T-cell (primary cell): ENCODE measurements around the gene CDC16. TPM values are rescaled to one million over a fixed set of nuclear protein-coding genes. Genes with fewer than 3 reads are reported as not detected.
A peak's percentile ranks its signal among the peaks of the same experiment; 100 is the strongest.

Experiments used
- ATAC-seq, 4 experiments: fragments of 200-7000 bp in 3 of 4; fragments of 150-1000 bp in 1 of 4; cut with Tn5 transposase; replicated peaks in 1 of 4; 1 replicate in 3 of 4; 2 replicates in 1 of 4; pipeline ENCODE4 v1.10.0; 2021; ENCODE audit warnings: moderate library complexity in 3 of 4, mild to moderate bottlenecking in 2 of 4, moderate number of reproducible peaks in 1 of 4
- CTCF ChIA-PET, 2 donors: fragments of 300-600 bp; sonication (Branson Sonifier 250); formaldehyde crosslinking; loops; one replicate each; lab custom pipeline; 2022; ENCODE audit warnings: antibody characterized with exemption in 2 of 2; lab: Charles Lee
- POLR2A ChIA-PET, 2 donors: fragments of 300-600 bp; sonication (Branson Sonifier 250); formaldehyde crosslinking; loops; one replicate each; lab custom pipeline; 2022; ENCODE audit warnings: antibody characterized with exemption in 2 of 2; lab: Charles Lee
- DNase-seq, 35 experiments: peaks; one replicate each; pipeline versions ENCODE4 v3.0.0 to v3.0.0-alpha.2; 2013 to 2023
- H3K27ac ChIP-seq: one replicate; pipeline ENCODE4 v1.5.1; 2013; ENCODE audit warnings: low read length
- H3K27me3 ChIP-seq, 2 experiments: replicated peaks in 1 of 2; 1 replicate in 1 of 2; 2 replicates in 1 of 2; pipeline versions ENCODE4 v1.6.1 to v1.7.0; 2013; ENCODE audit warnings: low read length in 1 of 2, mixed read lengths in 1 of 2; ENCODE audit not compliant: control insufficient read depth in 2 of 2, insufficient read depth in 2 of 2; ENCODE audit errors: extremely low read depth in 1 of 2
- H3K36me3 ChIP-seq, 2 donors: 1 replicate in 1 of 2; 2 replicates in 1 of 2; pipeline versions ENCODE4 v1.6.1 to v1.7.0; 2013; ENCODE audit warnings: low read length in 1 of 2; ENCODE audit not compliant: control insufficient read depth in 2 of 2, insufficient read depth in 1 of 2; ENCODE audit errors: extremely low read depth in 1 of 2
- H3K4me1 ChIP-seq, 2 experiments: 1 replicate in 1 of 2; 2 replicates in 1 of 2; pipeline versions ENCODE4 v1.6.1 to v1.7.0; 2013; ENCODE audit warnings: low read length in 2 of 2, mixed read lengths in 1 of 2; ENCODE audit not compliant: insufficient read depth in 2 of 2, control insufficient read depth in 1 of 2; ENCODE audit errors: extremely low read depth in 1 of 2
- H3K4me3 ChIP-seq, 2 donors: 1 replicate in 1 of 2; 2 replicates in 1 of 2; pipeline versions ENCODE4 v1.5.1 to v1.7.0; 2013; ENCODE audit warnings: mild to moderate bottlenecking in 2 of 2, low read length in 1 of 2, moderate library complexity in 1 of 2; ENCODE audit not compliant: control insufficient read depth in 1 of 2; ENCODE audit errors: extremely low read depth in 1 of 2
- H3K9me3 ChIP-seq: 2 replicates; pipeline ENCODE4 v1.7.0; 2013
- H3K27ac Mint-ChIP-seq, 2 donors: one replicate each; pipeline ENCODE4 v1.8.0; 2020 to 2021; ENCODE audit warnings: mild to moderate bottlenecking in 2 of 2, mixed read lengths in 2 of 2
- H3K27me3 Mint-ChIP-seq, 2 donors: one replicate each; pipeline ENCODE4 v1.8.0; 2021 to 2022; ENCODE audit warnings: mixed read lengths in 2 of 2
- H3K36me3 Mint-ChIP-seq: one replicate; pipeline ENCODE4 v1.8.0; 2021; ENCODE audit warnings: mixed read lengths
- H3K4me1 Mint-ChIP-seq, 3 donors: one replicate each; pipeline ENCODE4 v1.8.0; 2020 to 2022; ENCODE audit warnings: mixed read lengths in 3 of 3, mild to moderate bottlenecking in 1 of 3
- H3K4me3 Mint-ChIP-seq, 3 donors: one replicate each; pipeline ENCODE4 v1.8.0; 2020 to 2022; ENCODE audit warnings: mild to moderate bottlenecking in 3 of 3, mixed read lengths in 3 of 3, moderate library complexity in 3 of 3
- H3K9me3 Mint-ChIP-seq, 3 donors: one replicate each; pipeline ENCODE4 v1.8.0; 2020 to 2022; ENCODE audit warnings: mixed read lengths in 3 of 3
- WGBS: methylation state at CpG from one replicate; pipeline ENCODE4 v1.1.5; 2013; ENCODE audit warnings: missing lambda C conversion rate; ENCODE audit not compliant: insufficient coverage; 5-methylcytosine and 5-hydroxymethylcytosine counted together
- total RNA-seq, 35 experiments: library from RNA in 6 of 35; stranded (reverse) in 6 of 35; fragments of 120-200 nt in 1 of 35; gene quantifications; one replicate each; pipeline versions ENCODE4 v1.2.1 to v1.2.4 and lab custom pipeline; 2013 to 2026

CDC16 gene
- total RNA-seq, 5 donors from 2014 or later (not counting 1 experiment from before 2014, with no cell fraction given), result 61.5 to 97.8 (median 78.8) TPM

- Histone ChIP-seq H3K27ac (no peak overlapping the region), H3K4me3 (no peak overlapping the region), H3K4me1 (peaks cover 13 to 23% of the 10 kb centered on the region in 2 experiments), H3K27me3 (no peaks in the 10 kb centered on the region), H3K9me3 (no peaks in the 10 kb centered on the region), H3K36me3 (peaks cover 4 to 41% of the 10 kb centered on the region in 2 donors)
- Mint-ChIP-seq H3K4me3 (peak overlapping the region in 2 of 3 donors; percentile 6 to 39), H3K27ac (peak overlapping the region in 1 of 2 donors; percentile 3), H3K9me3 (no peaks in the 10 kb centered on the region), H3K27me3 (no peaks in the 10 kb centered on the region), H3K36me3 (peaks cover 43% of the 10 kb centered on the region), H3K4me1 (peaks cover 43 to 47% (median 43%) of the 10 kb centered on the region in 3 donors)
- WGBS, result 100% methylated on average over 2 of the region's 4 CpGs
- ChIA-PET POLR2A (no interaction called here), CTCF (no interaction called here)
- ATAC-seq (no peak), DNase-seq (no peak)
These were observed 50.6 kb downstream of the CDC16 start for GRCh38 chr13:114285166-114285808.

DNA sequence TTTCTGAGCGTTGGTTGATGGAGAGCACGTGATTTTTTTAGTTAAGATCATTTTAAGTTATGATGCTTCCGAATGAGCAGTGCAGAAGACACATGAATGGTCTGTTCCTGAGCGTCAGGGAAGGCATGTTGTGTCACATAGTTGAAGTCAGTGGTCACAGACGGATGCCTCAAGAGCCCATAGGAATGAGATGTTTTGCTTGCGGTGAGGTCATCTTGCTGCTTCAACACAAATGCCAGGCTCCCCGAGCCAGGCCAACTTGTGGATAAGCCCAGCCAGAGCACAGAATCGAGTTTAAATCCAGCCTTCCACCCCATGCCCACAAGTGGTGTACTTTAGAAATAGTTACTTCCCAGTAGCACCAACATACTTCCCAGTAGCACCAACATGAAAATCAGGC lies 52.1 kb downstream of the CDC16 start:
- ChIA-PET POLR2A (no interaction called here), CTCF (interaction anchor here in 1 of 2 donors (0.7 kb wide), 1 partner anchor 12 kb away, joined by 3 read pairs; no protein-coding TSS in a partner anchor)
- H3K27ac ChIP-seq, result no peak overlapping the region
- DNase-seq, result no peak
- H3K9me3 ChIP-seq, result no peaks in the 10 kb centered on the region
- H3K27me3 Mint-ChIP-seq, result no peaks in the 10 kb centered on the region
- WGBS, result 99% methylated on average over 8 of the region's 8 CpGs
- no peak overlapping the region for H3K27ac Mint-ChIP-seq
- peaks cover 35 to 41% (median 37%) of the 10 kb centered on the region in 3 donors for H3K4me1 Mint-ChIP-seq
- no peak overlapping the region for H3K4me3 ChIP-seq
- peaks cover 8 to 54% of the 10 kb centered on the region in 2 donors for H3K36me3 ChIP-seq
- ATAC-seq, result no peak
- H3K27me3 ChIP-seq, result no peaks in the 10 kb centered on the region
- H3K4me3 Mint-ChIP-seq, result no peak overlapping the region
- peaks cover 51% of the 10 kb centered on the region for H3K36me3 Mint-ChIP-seq
- H3K4me1 ChIP-seq, result peaks cover 10 to 15% of the 10 kb centered on the region in 2 experiments
- H3K9me3 Mint-ChIP-seq, result no peaks in the 10 kb centered on the region

- DNase-seq (no peak), ATAC-seq (no peak)
- Mint-ChIP-seq H3K27me3 (no peaks in the 10 kb centered on the region), H3K27ac (peak overlapping the region in 1 of 2 donors; percentile 70), H3K9me3 (no peaks in the 10 kb centered on the region), H3K4me3 (no peak overlapping the region), H3K4me1 (peaks cover 29 to 41% (median 31%) of the 10 kb centered on the region in 3 donors), H3K36me3 (peaks cover 55% of the 10 kb centered on the region)
- Histone ChIP-seq H3K27me3 (no peaks in the 10 kb centered on the region), H3K4me3 (no peak overlapping the region), H3K9me3 (no peaks in the 10 kb centered on the region), H3K4me1 (peaks cover 2 to 11% of the 10 kb centered on the region in 2 experiments), H3K36me3 (peaks cover 8 to 64% of the 10 kb centered on the region in 2 donors), H3K27ac (no peak overlapping the region)
- ChIA-PET POLR2A (no interaction called here), CTCF (no interaction called here)
- WGBS, result 99% methylated on average over 8 of the region's 8 CpGs
These were observed 53.5 kb downstream of the CDC16 start for GRCh38 chr13:114288157-114288591.

GRCh38 chr13:114296448-114296847 lies 61.8 kb downstream of the CDC16 start:
- CTCF ChIA-PET, result no interaction called here
- Mint-ChIP-seq H3K9me3 (no peaks in the 10 kb centered on the region), H3K27me3 (no peaks in the 10 kb centered on the region), H3K4me3 (no peak overlapping the region), H3K36me3 (peaks cover 35% of the 10 kb centered on the region), H3K27ac (no peak overlapping the region), H3K4me1 (peaks cover 0 to 6% (median 2%) of the 10 kb centered on the region in 3 donors)
- no peak for ATAC-seq
- Histone ChIP-seq H3K4me1 (no peaks in the 10 kb centered on the region), H3K36me3 (peaks cover 13 to 48% of the 10 kb centered on the region in 2 donors), H3K27me3 (no peaks in the 10 kb centered on the region), H3K27ac (no peak overlapping the region), H3K4me3 (no peak overlapping the region), H3K9me3 (no peaks in the 10 kb centered on the region)
- DNase-seq, result no peak
- POLR2A ChIA-PET, result interaction anchor here in 1 of 2 donors (0.7 kb wide), 1 partner anchor 35 kb away, joined by 3 read pairs; no protein-coding TSS in a partner anchor
- 91% methylated on average over 6 of the region's 10 CpGs for WGBS

DNA sequence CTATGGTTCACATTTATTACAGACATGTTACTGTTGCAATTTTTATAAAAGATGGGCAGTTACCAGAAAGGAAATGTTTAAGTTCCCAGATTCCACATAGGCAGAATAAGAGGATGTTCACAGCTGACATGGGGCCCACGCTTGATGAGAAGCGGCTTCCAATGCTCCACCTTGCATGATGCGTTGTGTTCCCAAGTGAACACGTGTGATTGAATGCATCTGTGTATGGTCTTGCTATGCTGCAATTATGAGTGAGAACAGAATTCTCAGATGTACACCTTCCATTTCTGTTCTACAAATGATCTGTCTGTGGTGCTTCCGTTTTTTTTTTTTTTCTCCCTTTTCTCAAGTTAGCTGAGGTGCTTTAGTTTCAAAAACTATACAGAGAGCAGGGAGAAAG lies 62.2 kb downstream of the CDC16 start:
- no peak overlapping the region for H3K4me3 Mint-ChIP-seq
- CTCF ChIA-PET, result no interaction called here
- WGBS, result 100% methylated on average over 3 of the region's 5 CpGs
- DNase-seq (no peak), ATAC-seq (no peak)
- POLR2A ChIA-PET, result interaction anchor here in 1 of 2 donors (0.7 kb wide), 1 partner anchor 36 kb away, joined by 3 read pairs; no protein-coding TSS in a partner anchor
- H3K9me3 Mint-ChIP-seq, result no peaks in the 10 kb centered on the region
- peaks cover 35% of the 10 kb centered on the region for H3K36me3 Mint-ChIP-seq
- H3K27me3 Mint-ChIP-seq, result no peaks in the 10 kb centered on the region
- H3K9me3 ChIP-seq, result no peaks in the 10 kb centered on the region
- peaks cover 0 to 6% (median 2%) of the 10 kb centered on the region in 3 donors for H3K4me1 Mint-ChIP-seq
- no peak overlapping the region for H3K27ac ChIP-seq
- no peaks in the 10 kb centered on the region for H3K4me1 ChIP-seq
- no peaks in the 10 kb centered on the region for H3K27me3 ChIP-seq
- no peak overlapping the region for H3K27ac Mint-ChIP-seq
- H3K36me3 ChIP-seq, result peaks cover 13 to 47% of the 10 kb centered on the region in 2 donors
- no peak overlapping the region for H3K4me3 ChIP-seq

- Mint-ChIP-seq H3K27me3 (no peaks in the 10 kb centered on the region), H3K9me3 (no peaks in the 10 kb centered on the region), H3K4me1 (peaks cover 0 to 6% (median 2%) of the 10 kb centered on the region in 3 donors), H3K36me3 (peaks cover 43% of the 10 kb centered on the region), H3K4me3 (no peak overlapping the region), H3K27ac (no peak overlapping the region)
- H3K27ac ChIP-seq, result no peak overlapping the region
- 91% methylated on average over 12 of the region's 12 CpGs for WGBS
- no peak for DNase-seq
- ATAC-seq, result no peak
- H3K36me3 ChIP-seq, result peaks cover 9 to 52% of the 10 kb centered on the region in 2 donors
- ChIA-PET CTCF (no interaction called here), POLR2A (no interaction called here)
- no peak overlapping the region for H3K4me3 ChIP-seq
- H3K4me1 ChIP-seq, result no peaks in the 10 kb centered on the region
- no peaks in the 10 kb centered on the region for H3K9me3 ChIP-seq
- no peaks in the 10 kb centered on the region for H3K27me3 ChIP-seq
These were observed 64.2 kb downstream of the CDC16 start for GRCh38 chr13:114298866-114299265.
